SH-SY5Y (cell line): ENCODE data around the gene RASAL3.

ENCODE experiments used
- GATA2 ChIP-seq: IDR thresholded peaks from 2 replicates; pipeline ENCODE4 v1.6.1; 2011; ENCODE audit warnings: mild to moderate bottlenecking, low read depth, low read length
- GATA3 ChIP-seq: IDR thresholded peaks from 2 replicates; pipeline ENCODE4 v1.6.1; 2011; ENCODE audit warnings: low read depth, mild to moderate bottlenecking, low read length, moderate library complexity

The RASAL3 gene

DNA sequence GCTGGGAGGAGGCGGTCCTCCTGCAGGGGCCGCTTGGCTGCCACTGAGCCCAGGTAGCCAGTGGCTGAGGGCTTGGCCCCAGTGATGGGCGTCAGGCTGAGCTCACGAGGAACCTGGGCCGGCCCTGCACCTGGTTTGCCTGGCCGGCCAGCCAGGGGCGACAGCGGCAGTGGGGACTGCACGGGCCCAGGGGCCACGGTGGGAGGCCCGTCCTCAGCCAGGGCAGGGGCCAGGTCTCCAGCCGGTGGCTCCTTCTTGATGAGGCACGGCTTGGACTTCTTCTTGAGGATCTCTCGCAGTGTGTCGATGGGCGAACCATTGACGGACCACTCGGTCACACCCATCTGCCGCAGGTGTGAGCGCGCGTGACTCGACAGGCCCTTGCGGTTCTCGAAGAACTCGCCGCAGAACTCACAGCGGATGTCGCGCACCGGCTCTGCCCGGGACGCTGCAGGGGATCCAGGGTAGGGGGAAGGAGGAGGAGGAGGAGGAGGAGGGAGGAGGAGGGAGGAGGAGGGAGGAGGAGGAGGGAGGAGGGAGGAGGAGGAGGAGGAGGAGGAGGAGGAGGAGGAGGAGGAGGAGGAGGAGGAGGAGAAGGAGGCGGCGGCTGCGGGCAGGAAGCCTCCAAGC is 38.9 kb downstream of the RASAL3 start:
- TF ChIP-seq GATA2 (no peak), GATA3 (no peak)

DNA sequence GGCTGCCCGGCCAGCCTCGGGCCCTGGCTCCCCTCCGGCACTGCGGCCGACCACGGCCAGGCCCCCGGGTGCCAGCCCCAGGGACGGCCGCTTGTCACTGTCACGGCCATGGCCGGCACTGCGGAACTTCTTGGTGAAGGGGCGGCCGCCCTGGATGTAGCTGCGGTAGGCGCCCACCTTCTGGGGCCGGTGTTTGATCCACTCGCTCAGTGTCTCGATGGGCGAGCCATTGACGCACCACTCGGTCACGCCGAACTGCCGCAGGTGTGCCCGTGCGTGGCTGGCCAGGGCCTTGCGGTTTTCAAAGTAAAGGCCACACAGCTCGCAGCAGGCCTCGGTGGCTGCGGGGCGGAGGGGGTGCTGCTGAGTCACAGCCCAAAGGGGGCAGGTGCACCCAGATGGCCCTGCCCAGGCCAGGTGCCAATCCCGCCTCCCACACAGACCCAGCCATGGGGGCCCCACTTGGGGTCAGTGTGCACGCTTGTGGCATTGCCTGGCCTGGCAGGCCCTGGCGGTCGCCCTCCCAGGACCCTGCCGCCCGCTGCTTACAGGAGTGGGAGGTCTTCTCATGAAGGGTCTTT is 39.6 kb downstream of the RASAL3 start:
- no peak for TF ChIP-seq GATA2
- TF ChIP-seq GATA3: no peak

DNA sequence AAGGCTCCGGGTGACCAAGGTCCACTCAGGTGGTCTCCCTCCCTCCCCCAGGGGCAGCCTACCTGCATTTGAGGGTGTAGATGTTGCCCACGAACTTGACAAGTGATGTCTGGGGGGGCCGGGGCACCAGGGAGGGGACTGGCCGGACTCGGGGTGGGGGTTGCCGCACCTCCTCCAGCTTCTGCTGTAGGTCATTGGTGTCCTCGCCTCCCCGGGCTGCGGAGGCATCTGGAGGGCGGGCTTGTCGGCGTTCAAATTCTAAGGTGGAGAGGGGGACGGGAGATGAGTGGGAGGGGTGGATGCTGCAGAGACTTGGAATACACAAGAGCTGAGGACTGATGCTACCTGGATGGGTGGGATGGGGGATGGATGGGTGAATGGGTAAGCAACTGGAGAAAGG is 40.2 kb downstream of the RASAL3 start:
- TF ChIP-seq GATA2: no peak
- TF ChIP-seq GATA3: no peak

GRCh38 chr19:15423130-15423529 is 41.2 kb downstream of the RASAL3 start:
- TF ChIP-seq GATA3 (no peak), GATA2 (no peak)

GRCh38 chr19:15422296-15423075 is 41.9 kb downstream of the RASAL3 start:
- no peak for TF ChIP-seq GATA3
- no peak for TF ChIP-seq GATA2

DNA sequence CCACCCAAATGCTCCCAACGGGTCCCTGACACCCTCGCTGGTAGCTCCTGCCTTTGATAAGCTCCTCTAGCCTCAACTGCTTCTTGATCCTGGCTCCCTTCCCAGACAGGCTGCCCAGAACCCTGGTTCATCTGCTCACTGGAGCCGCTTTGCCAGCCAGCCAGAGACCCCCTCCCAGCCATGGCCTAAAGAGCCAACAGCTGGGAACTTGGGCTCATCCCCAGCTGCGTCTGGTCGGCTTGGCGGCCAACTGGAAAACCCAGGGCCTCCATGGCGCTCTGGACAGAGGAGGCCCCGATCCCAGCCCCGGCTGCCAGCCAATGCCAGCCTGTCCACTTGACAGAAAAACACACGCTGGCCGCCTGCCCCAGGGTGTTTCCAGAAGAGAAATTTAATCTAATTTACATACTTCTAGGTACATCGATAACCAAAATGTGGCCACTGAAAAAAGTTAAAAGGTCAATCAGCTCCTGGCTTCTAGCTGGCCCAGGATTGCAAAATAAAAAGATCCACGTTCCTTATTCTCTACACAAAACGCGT is 42.6 kb downstream of the RASAL3 start:
- TF ChIP-seq GATA3: no peak
- no peak; the same call in 1 of the 2 replicates for TF ChIP-seq GATA2

DNA sequence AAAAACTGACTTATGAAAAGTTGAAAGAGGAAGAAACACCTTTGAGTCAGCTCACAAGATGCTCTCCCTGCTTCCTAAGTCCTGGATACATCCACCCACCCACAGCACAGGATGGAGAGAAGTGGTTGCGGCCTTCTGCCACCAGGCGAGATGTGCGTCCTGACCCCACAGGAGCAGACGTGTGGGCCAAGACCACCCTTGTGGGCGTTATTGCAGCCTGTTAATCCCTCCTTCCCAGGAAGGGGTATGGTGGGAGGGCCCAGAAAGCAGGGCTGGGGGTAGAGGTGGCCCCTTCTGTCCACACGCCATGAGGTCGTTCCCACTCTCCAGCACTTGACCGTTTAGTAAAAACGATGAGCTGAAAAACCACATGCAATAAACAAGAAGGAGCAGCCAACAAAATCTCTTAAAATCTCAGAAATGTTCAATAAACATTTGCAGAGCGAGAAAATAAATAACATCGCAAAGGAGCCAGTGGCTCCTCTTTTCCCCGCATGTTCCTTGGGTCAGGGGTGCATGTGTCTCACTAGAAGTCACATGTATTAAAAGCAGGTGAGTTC is 43.1 kb downstream of the RASAL3 start:
- no peak for TF ChIP-seq GATA2
- TF ChIP-seq GATA3: no peak

- TF ChIP-seq GATA2 (no peak), GATA3 (no peak)
These were observed 44.8 kb downstream of the RASAL3 start for GRCh38 chr19:15419413-15420025.

GRCh38 chr19:15418579-15419412 is 45.5 kb downstream of the RASAL3 start, which contains the start of gene AKAP8L:
Gene AKAP8L (minus strand): TSS chr19:15418988. CDS start chr19:15418923, 65 bp downstream.
- no peak for TF ChIP-seq GATA2

- no peak for TF ChIP-seq GATA2
- no peak for TF ChIP-seq GATA3
These were observed 46.1 kb downstream of the RASAL3 start for GRCh38 chr19:15418231-15418578.

GRCh38 chr19:15417699-15418098 is 46.6 kb downstream of the RASAL3 start:
- no peak for TF ChIP-seq GATA3

DNA sequence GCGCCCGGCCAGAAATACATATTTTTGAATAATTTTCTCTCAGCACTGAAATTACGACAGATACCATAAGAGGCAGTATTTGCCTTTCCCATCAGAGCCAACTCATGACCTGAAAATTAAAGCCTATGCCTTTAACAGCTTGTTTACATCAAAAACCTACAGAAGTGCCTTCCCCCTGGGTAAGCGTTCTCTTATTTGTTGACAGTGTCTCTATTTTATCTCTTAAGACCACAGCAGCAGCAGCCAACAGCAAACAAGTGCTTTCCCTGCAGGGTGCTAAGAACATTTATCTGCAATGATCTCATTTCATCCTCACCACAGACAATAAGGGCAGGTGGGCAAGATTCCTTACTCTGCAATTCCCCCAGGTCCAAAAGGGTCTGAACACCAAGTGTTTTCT is 51.5 kb downstream of the RASAL3 start:
- TF ChIP-seq GATA3 (no peak), GATA2 (no peak)

DNA sequence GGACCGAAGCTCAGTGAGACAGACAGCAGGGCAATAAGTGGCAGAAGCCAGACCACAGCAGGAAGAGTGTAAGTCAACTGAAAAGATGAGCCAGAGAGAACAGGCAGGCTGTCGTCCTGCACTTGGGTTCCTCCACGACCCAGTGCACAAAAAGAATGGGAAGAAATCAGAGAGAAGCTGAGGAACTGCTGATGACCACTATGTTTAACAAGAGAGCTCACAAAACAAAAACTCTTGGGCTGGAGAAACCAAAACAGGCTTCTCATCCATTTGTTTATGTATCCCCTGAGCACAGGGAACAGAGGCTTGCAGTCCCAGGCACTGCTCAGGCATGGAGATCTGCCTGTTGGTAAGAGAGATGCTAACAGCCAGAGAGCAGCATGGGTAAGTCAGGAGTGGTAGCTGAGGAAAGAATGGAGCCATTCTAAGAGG is 59.5 kb downstream of the RASAL3 start:
- TF ChIP-seq GATA2: no peak
- TF ChIP-seq GATA3: no peak

GRCh38 chr19:15404097-15404779 is 60.1 kb downstream of the RASAL3 start:
- no peak for TF ChIP-seq GATA3
- no peak for TF ChIP-seq GATA2
